Activated T-helper 2 cell treated with anti-CD3 and anti-CD28 coated beads, Interferon-gamma antibody, Interleukin-2, Interleukin-4, amounts not matched to agents 10 μg/mL and 5 μg/mL and 100 μg/mL, durations not matched to agents 14 hours and 24 hours and 36 hours (primary cell): Measurements from ENCODE around the gene OR2L5. TPM values are rescaled to one million over a fixed set of nuclear protein-coding genes. Genes with fewer than 3 reads are reported as not detected.

Experiments used
- DNase-seq: peaks from one replicate; pipeline ENCODE4 v3.0.0; 2021; ENCODE audit warnings: low spot score
- H3K27ac Mint-ChIP-seq: one replicate; pipeline ENCODE4 v1.8.0; 2021; ENCODE audit warnings: mixed read lengths
- H3K27me3 Mint-ChIP-seq: one replicate; pipeline ENCODE4 v1.8.0; 2021; ENCODE audit warnings: low read depth, mixed read lengths
- H3K36me3 Mint-ChIP-seq: one replicate; pipeline ENCODE4 v1.8.0; 2021; ENCODE audit warnings: low read depth, mixed read lengths
- H3K4me1 Mint-ChIP-seq: one replicate; pipeline ENCODE4 v1.8.0; 2021; ENCODE audit warnings: low read depth, mixed read lengths
- H3K4me3 Mint-ChIP-seq: one replicate; pipeline ENCODE4 v1.8.0; 2021; ENCODE audit warnings: low read depth, mild to moderate bottlenecking, moderate library complexity, mixed read lengths
- H3K9me3 Mint-ChIP-seq: one replicate; pipeline ENCODE4 v1.8.0; 2021; ENCODE audit warnings: mixed read lengths
- intact Hi-C: fragments of 100-400 bp; cut with micrococcal nuclease; formaldehyde crosslinking; loops from one replicate; pipeline ENCODE4 v1.15.1; 2023
- total RNA-seq: library from RNA; stranded (reverse); gene quantifications from 2 replicates; pipeline ENCODE4 v1.2.3, GENCODE V29; 2022

OR2L5 gene
- total RNA-seq, 1 donor from 2014 or later: not detected

- Mint-ChIP-seq H3K4me1 (no peaks in the 10 kb centered on the region), H3K9me3 (peaks cover 29% of the 10 kb centered on the region), H3K4me3 (no peak overlapping the region), H3K36me3 (no peaks in the 10 kb centered on the region), H3K27ac (no peak overlapping the region), H3K27me3 (no peaks in the 10 kb centered on the region)
- intact Hi-C loops: no loop called here
- no peak for DNase-seq
Observed at GRCh38 chr1:248054671-248055070, 41.2 kb downstream of the OR2L5 start.

DNA sequence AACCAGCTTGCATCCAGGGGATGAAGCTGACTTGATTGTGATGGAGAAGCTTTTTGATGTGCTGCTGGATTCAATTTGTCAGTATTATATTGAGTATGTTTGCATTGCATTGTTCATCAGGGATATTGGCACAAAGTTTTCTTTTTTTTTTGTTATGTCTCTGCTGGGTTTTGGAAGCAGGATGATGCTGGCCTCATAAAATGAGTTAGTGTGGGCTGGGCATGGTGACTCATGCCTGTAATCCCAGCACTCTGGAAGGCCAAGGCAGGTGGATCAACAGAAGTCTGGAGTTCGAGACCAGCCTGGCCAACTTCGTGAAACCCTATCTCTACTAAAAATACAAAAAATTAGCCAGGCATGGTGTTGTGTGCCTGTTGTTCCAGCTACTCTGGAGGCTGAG, 41.8 kb downstream of the OR2L5 start:
- intact Hi-C loops: no loop called here
- no peaks in the 10 kb centered on the region for H3K4me1 Mint-ChIP-seq
- H3K27me3 Mint-ChIP-seq: no peaks in the 10 kb centered on the region
- H3K27ac Mint-ChIP-seq: no peak overlapping the region
- no peaks in the 10 kb centered on the region for H3K36me3 Mint-ChIP-seq
- peaks cover 29% of the 10 kb centered on the region for H3K9me3 Mint-ChIP-seq
- no peak for DNase-seq
- H3K4me3 Mint-ChIP-seq: no peak overlapping the region

DNA sequence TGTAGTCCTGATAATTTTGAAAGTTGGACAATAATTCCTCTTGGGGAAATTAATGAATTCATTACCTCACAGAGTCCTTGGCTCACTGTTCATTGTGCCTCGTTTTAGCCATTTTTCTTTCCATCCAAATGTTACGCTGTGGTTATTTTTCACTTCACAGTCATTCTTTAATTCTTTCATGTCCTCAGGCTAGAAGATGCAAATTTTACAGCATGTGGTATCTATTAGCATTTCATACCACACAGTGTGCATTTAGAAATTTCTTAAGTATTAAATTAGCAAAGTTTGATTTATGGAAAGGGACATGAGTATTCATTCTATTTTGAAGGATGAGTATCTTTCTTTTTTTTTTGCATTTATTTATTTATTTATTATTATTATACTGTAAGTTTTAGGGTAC, 51.6 kb downstream of the OR2L5 start:
- no peak overlapping the region for H3K27ac Mint-ChIP-seq
- H3K9me3 Mint-ChIP-seq: peaks cover 14% of the 10 kb centered on the region
- H3K36me3 Mint-ChIP-seq: no peaks in the 10 kb centered on the region
- H3K4me1 Mint-ChIP-seq: no peaks in the 10 kb centered on the region
- DNase-seq: no peak
- no peaks in the 10 kb centered on the region for H3K27me3 Mint-ChIP-seq
- H3K4me3 Mint-ChIP-seq: no peak overlapping the region
- intact Hi-C loops: no loop called here

GRCh38 chr1:248065604-248066003, 52.1 kb downstream of the OR2L5 start:
- no peaks in the 10 kb centered on the region for H3K27me3 Mint-ChIP-seq

More at GRCh38 chr1:248065604-248066003, 52.1 kb downstream of the OR2L5 start:
- Mint-ChIP-seq H3K4me3 (no peak overlapping the region), H3K36me3 (no peaks in the 10 kb centered on the region), H3K27ac (no peak overlapping the region), H3K4me1 (no peaks in the 10 kb centered on the region), H3K9me3 (peaks cover 18% of the 10 kb centered on the region)
- intact Hi-C loops: no loop called here
- no peak for DNase-seq

Other genes starting within 250 kb of the OR2L5 start
- not detected in 2 replicates for gene OR14A16, start 189.5 kb upstream of the OR2L5 start, total RNA-seq
- gene OR11L1, start 171.8 kb upstream of the OR2L5 start, total RNA-seq: not detected in 2 replicates
- 0.30 and 0.48 TPM in 2 replicates for gene TRIM58, start 156.5 kb upstream of the OR2L5 start, total RNA-seq
- gene OR2W3, start 118.1 kb upstream of the OR2L5 start, total RNA-seq: not detected in 2 replicates
- not detected in 2 replicates for gene OR2T8, start 93.4 kb upstream of the OR2L5 start, total RNA-seq
- not detected in 2 replicates for gene OR2AJ1, start 88.8 kb upstream of the OR2L5 start, total RNA-seq
- 0.21 TPM in 2 replicates for gene OR2L8, start 64.8 kb upstream of the OR2L5 start, total RNA-seq
- not detected in 2 replicates for gene OR2AK2, start 48.4 kb upstream of the OR2L5 start, total RNA-seq
- gene OR2L2, start 16.4 kb downstream of the OR2L5 start, total RNA-seq: 0.05 and 0.11 TPM in 2 replicates
- gene OR2L3, start 33.2 kb downstream of the OR2L5 start, total RNA-seq: not detected in 2 replicates
- not detected in 2 replicates for gene OR2L13, start 81.5 kb downstream of the OR2L5 start, total RNA-seq
- gene OR2M5, start 131.5 kb downstream of the OR2L5 start, total RNA-seq: not detected in 2 replicates
- gene OR2M2, start 161.2 kb downstream of the OR2L5 start, total RNA-seq: not detected in 2 replicates
- gene OR2M3, start 183.6 kb downstream of the OR2L5 start, total RNA-seq: not detected in 2 replicates
- gene OR2M4, start 217.8 kb downstream of the OR2L5 start, total RNA-seq: not detected in 2 replicates